ENCODE results near the gene KMT2E.

The KMT2E gene

GRCh38 chr7:104983076-104983577 is 30.9 kb upstream of the KMT2E start (continued):
- no peak for TF ChIP-seq ZNF473 (tag by site-specific recombination; IDR thresholded peaks at IDR 0.05)
- no peak for TF ChIP-seq ELK4 (IDR thresholded peaks at IDR 0.05; ENCODE audit: borderline replicate concordance, low read depth, low read length)
- TF ChIP-seq ZNF112 (tag by site-specific recombination; IDR thresholded peaks at IDR 0.05): no peak
- TF ChIP-seq ZNF529 (tag by site-specific recombination; IDR thresholded peaks at IDR 0.05; ENCODE audit: insufficient replicate concordance): no peak
- no peak for TF ChIP-seq ZNF670 (tag by site-specific recombination; IDR thresholded peaks at IDR 0.05; ENCODE audit: low read depth)

- ChIA-PET POLR2A (interaction anchor here (0.7 to 5.6 kb wide), 10 partner anchors 11 to 405 kb away, joined by 3 to 92 read pairs (median 3); partner anchors contain the start of genes KMT2E and SRPK2), CTCF (interaction anchor here (0.6 to 1.1 kb wide), 8 partner anchors 27 to 391 kb away, joined by 3 to 4 read pairs (median 3); no protein-coding TSS in a partner anchor)
- H3K27ac ChIP-seq (ENCODE audit: extremely low read depth, low read depth, low read length): peak overlapping the region; percentile 84
- H3K4me3 ChIP-seq (ENCODE audit: low read depth, low read length): peak overlapping the region; percentile 74
- peaks cover 43% of the 10 kb centered on the region for H3K4me1 ChIP-seq (ENCODE audit: control insufficient read depth, insufficient read depth, low read length)
- peaks cover 0 to 6% of the 10 kb centered on the region in 2 experiments; a peak in 1 of 3 replicates for H3K36me3 ChIP-seq (ENCODE audit: control insufficient read depth in 2 of 2, insufficient read depth in 1 of 2, low read length in 2 of 2)
- no peaks in the 10 kb centered on the region for H3K9me3 ChIP-seq (ENCODE audit: control insufficient read depth, insufficient read depth, low read depth, low read length)
- peak; percentile 41; the same call in 1 of the 2 replicates for TF ChIP-seq ZNF449 (tag by site-specific recombination; IDR thresholded peaks at IDR 0.05)
- peak; percentile 58 for TF ChIP-seq KLF16 (tag by site-specific recombination; IDR thresholded peaks at IDR 0.05)
- no peak for TF ChIP-seq ZNF175 (tag by site-specific recombination; IDR thresholded peaks at IDR 0.05)
- no peak for TF ChIP-seq ZNF248 (tag by site-specific recombination; IDR thresholded peaks at IDR 0.05)
- TF ChIP-seq ZSCAN18 (tag by site-specific recombination; IDR thresholded peaks at IDR 0.05): no peak
- TF ChIP-seq ZNF560 (tag by site-specific recombination; IDR thresholded peaks at IDR 0.05; ENCODE audit: borderline replicate concordance): no peak
- TF ChIP-seq ZNF132 (tag by site-specific recombination; IDR thresholded peaks at IDR 0.05; ENCODE audit: borderline replicate concordance): no peak
- TF ChIP-seq ZNF658 (tag by site-specific recombination; IDR thresholded peaks at IDR 0.05): no peak
- TF ChIP-seq ZNF555 (tag by site-specific recombination; conservative IDR thresholded peaks at IDR 0.05): no peak
- TF ChIP-seq KLF17 (tag by site-specific recombination; IDR thresholded peaks at IDR 0.05): peak; percentile 79; the same call in 1 of the 2 replicates
- no peak for TF ChIP-seq ZNF510 (tag by site-specific recombination; IDR thresholded peaks at IDR 0.05; ENCODE audit: insufficient replicate concordance)
- no peak for TF ChIP-seq SCRT1 (tag by site-specific recombination; IDR thresholded peaks at IDR 0.05; ENCODE audit: borderline replicate concordance)
- TF ChIP-seq ZNF558 (tag by site-specific recombination; IDR thresholded peaks at IDR 0.05): no peak; the same call in 1 of the 2 replicates
- TF ChIP-seq REST (tag by site-specific recombination; IDR thresholded peaks at IDR 0.05): peak; percentile 59
- TF ChIP-seq ZNF18 (tag by site-specific recombination; IDR thresholded peaks at IDR 0.05): peak; percentile 54; the same call in 1 of the 2 replicates
These were observed 30.1 kb upstream of the KMT2E start for GRCh38 chr7:104983578-104984539.

Data from HEK293 (cell line).